ENCODE data around the gene TOB1.

DNA sequence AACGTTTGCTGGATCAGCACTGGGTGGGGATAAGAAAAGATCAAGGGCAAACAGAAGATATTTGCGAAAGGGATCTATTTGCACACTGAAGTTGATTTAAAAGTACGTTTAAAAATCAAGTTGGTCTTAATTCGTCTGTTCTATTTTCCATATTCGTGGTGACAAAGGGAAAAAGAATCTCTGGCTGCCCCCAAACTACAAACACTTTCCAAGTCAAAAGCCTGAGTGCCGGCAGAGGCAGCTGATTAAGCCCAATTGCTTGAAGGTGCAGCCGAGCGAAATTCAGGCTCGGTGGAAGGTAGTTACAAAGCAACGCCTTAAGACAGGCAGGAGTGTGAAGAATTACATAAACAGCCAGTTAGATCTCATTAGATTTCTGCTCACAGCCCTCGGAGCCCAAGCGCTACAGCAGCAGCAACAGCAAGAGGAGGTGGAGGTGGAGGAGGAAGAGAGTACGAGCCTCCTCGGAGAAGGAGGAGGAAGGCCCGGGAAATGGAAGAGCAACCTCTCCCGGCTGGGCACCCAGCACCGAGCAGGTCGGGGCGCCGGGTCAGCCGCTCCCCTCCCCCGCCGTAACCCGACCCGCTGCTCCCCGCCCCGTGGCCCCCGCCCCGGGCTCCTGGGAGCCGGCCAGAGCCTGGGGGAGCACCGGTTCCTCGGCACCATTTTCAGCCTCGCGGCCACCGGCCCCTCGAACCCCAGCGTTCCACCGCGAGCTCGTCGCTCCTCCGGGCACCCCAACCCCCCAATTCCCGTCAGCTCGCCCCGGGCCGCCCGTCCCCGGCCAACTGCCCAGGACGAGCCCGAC lies 890 bp downstream of the TOB1 start:
- TF ChIP-seq, protein P1, sequence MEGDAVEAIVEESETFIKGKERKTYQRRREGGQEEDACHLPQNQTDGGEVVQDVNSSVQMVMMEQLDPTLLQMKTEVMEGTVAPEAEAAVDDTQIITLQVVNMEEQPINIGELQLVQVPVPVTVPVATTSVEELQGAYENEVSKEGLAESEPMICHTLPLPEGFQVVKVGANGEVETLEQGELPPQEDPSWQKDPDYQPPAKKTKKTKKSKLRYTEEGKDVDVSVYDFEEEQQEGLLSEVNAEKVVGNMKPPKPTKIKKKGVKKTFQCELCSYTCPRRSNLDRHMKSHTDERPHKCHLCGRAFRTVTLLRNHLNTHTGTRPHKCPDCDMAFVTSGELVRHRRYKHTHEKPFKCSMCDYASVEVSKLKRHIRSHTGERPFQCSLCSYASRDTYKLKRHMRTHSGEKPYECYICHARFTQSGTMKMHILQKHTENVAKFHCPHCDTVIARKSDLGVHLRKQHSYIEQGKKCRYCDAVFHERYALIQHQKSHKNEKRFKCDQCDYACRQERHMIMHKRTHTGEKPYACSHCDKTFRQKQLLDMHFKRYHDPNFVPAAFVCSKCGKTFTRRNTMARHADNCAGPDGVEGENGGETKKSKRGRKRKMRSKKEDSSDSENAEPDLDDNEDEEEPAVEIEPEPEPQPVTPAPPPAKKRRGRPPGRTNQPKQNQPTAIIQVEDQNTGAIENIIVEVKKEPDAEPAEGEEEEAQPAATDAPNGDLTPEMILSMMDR (conservative IDR thresholded peaks at IDR 0.05 in 1 of 2, IDR thresholded peaks at IDR 0.05 in 1 of 2; ENCODE audit: low read depth in 1 of 2, low read length in 2 of 2): no peak
- no peak for TF ChIP-seq EZH2 (IDR thresholded peaks at IDR 0.05; ENCODE audit: low read length, missing control alignments)

Data from fibroblast of lung (primary cell).